ENCODE results near the gene CXXC5. TPM values are rescaled to one million over a fixed set of nuclear protein-coding genes. Genes with fewer than 3 reads are reported as not detected.

CXXC5 gene
- polyA plus RNA-seq, 1 of the 3 experiments (the other 2 are of a cell fraction): 47.4 TPM

GRCh38 chr5:139654871-139655491 is 6.8 kb downstream of the CXXC5 start:
- Histone ChIP-seq H2AFZ (ENCODE audit: low read depth) (no peak overlapping the region), H4K20me1 (ENCODE audit: insufficient read depth) (peaks cover 48% of the 10 kb centered on the region), H3K4me2 (peak overlapping the region; percentile 98; the same call in 1 of the 2 replicates), H3K36me3 (replicated peaks in 1 of 2; ENCODE audit: control insufficient read depth in 1 of 2, insufficient read depth in 2 of 2, low read length in 1 of 2) (peaks cover 0 to 4% of the 10 kb centered on the region in 2 experiments), H3K9me3 (no peaks in the 10 kb centered on the region), H3K9me2 (no peaks in the 10 kb centered on the region), H3K9ac (peak overlapping the region; percentile 49), H3K27me3 (ENCODE audit: insufficient read depth) (no peaks in the 10 kb centered on the region), H3K79me2 (ENCODE audit: insufficient read depth) (peaks cover 99% of the 10 kb centered on the region), H3K4me3 (ENCODE audit: low read depth in 2 of 2, low read length in 1 of 2) (no peak overlapping the region; a peak in 1 of 4 replicates), H3K4me1 (ENCODE audit: control insufficient read depth in 1 of 2, insufficient read depth in 2 of 2, low read depth in 1 of 2, low read length in 1 of 2) (peaks cover 82 to 87% of the 10 kb centered on the region in 2 experiments), H3F3A (replicated peaks; ENCODE audit: insufficient read depth) (peaks cover 72% of the 10 kb centered on the region), H3K27ac (ENCODE audit: low read depth in 2 of 2, low read length in 1 of 2) (peak overlapping the region; percentile 78 to 96)
- peak; percentile 75 for DNase-seq
- TF ChIP-seq, protein P1, sequence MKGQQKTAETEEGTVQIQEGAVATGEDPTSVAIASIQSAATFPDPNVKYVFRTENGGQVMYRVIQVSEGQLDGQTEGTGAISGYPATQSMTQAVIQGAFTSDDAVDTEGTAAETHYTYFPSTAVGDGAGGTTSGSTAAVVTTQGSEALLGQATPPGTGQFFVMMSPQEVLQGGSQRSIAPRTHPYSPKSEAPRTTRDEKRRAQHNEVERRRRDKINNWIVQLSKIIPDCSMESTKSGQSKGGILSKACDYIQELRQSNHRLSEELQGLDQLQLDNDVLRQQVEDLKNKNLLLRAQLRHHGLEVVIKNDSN (IDR thresholded peaks at IDR 0.05; ENCODE audit: borderline replicate concordance, low read depth): no peak
- TF ChIP-seq REST (IDR thresholded peaks at IDR 0.05; ENCODE audit: low read depth, low read length) (no peak), RXRA (IDR thresholded peaks at IDR 0.05; ENCODE audit: borderline replicate concordance, low read depth) (no peak), ZBTB33 (IDR thresholded peaks at IDR 0.05; ENCODE audit: borderline replicate concordance, low read depth) (no peak), SMC3 (IDR thresholded peaks at IDR 0.05; ENCODE audit: low read depth, low read length) (peak; percentile 17; the same call in 1 of the 2 replicates), TEAD4 (IDR thresholded peaks at IDR 0.05; ENCODE audit: borderline replicate concordance, insufficient read depth) (no peak), YY1 (IDR thresholded peaks at IDR 0.05; ENCODE audit: low read depth) (no peak), RAD21 (IDR thresholded peaks at IDR 0.05; ENCODE audit: low read length) (peak; percentile 60), SIN3A (IDR thresholded peaks at IDR 0.05; ENCODE audit: borderline replicate concordance, low read depth, low read length) (no peak), MXI1 (IDR thresholded peaks at IDR 0.05; ENCODE audit: low read depth, low read length) (peak; percentile 46; the same call in 1 of the 2 replicates), EP300 (IDR thresholded peaks at IDR 0.05; ENCODE audit: borderline replicate concordance in 1 of 2, low read depth in 1 of 2, low read length in 1 of 2) (peak in 1 of 2 experiments; percentile 22; a peak in 1 of 4 replicates), FOXJ3 (CRISPR knock-in tag; IDR thresholded peaks at IDR 0.05) (no peak)
- TF ChIP-seq, protein P2, sequence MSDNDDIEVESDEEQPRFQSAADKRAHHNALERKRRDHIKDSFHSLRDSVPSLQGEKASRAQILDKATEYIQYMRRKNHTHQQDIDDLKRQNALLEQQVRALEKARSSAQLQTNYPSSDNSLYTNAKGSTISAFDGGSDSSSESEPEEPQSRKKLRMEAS (IDR thresholded peaks at IDR 0.05; ENCODE audit: low read depth): no peak
- TF ChIP-seq, protein P3, sequence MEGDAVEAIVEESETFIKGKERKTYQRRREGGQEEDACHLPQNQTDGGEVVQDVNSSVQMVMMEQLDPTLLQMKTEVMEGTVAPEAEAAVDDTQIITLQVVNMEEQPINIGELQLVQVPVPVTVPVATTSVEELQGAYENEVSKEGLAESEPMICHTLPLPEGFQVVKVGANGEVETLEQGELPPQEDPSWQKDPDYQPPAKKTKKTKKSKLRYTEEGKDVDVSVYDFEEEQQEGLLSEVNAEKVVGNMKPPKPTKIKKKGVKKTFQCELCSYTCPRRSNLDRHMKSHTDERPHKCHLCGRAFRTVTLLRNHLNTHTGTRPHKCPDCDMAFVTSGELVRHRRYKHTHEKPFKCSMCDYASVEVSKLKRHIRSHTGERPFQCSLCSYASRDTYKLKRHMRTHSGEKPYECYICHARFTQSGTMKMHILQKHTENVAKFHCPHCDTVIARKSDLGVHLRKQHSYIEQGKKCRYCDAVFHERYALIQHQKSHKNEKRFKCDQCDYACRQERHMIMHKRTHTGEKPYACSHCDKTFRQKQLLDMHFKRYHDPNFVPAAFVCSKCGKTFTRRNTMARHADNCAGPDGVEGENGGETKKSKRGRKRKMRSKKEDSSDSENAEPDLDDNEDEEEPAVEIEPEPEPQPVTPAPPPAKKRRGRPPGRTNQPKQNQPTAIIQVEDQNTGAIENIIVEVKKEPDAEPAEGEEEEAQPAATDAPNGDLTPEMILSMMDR (IDR thresholded peaks at IDR 0.05): no peak
- TF ChIP-seq, protein P4, sequence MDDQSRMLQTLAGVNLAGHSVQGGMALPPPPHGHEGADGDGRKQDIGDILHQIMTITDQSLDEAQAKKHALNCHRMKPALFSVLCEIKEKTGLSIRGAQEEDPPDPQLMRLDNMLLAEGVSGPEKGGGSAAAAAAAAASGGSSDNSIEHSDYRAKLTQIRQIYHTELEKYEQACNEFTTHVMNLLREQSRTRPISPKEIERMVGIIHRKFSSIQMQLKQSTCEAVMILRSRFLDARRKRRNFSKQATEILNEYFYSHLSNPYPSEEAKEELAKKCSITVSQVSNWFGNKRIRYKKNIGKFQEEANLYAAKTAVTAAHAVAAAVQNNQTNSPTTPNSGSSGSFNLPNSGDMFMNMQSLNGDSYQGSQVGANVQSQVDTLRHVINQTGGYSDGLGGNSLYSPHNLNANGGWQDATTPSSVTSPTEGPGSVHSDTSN (IDR thresholded peaks at IDR 0.05): no peak
- ChIA-PET CTCF (interaction anchor here (0.8 to 20.6 kb wide), 11 partner anchors 10 to 132 kb away, joined by 3 to 238 read pairs (median 7); no protein-coding TSS in a partner anchor), POLR2A (interaction anchor here (0.6 to 2.6 kb wide), 9 partner anchors 10 to 104 kb away, joined by 3 to 9 read pairs (median 4); no protein-coding TSS in a partner anchor)
- 69% methylated on average over 7 of the region's 13 CpGs for whole genome bisulfite sequencing (ENCODE audit: low lambda C conversion rate)
